ENCODE measurements around the gene ALK.

ALK gene

DNA sequence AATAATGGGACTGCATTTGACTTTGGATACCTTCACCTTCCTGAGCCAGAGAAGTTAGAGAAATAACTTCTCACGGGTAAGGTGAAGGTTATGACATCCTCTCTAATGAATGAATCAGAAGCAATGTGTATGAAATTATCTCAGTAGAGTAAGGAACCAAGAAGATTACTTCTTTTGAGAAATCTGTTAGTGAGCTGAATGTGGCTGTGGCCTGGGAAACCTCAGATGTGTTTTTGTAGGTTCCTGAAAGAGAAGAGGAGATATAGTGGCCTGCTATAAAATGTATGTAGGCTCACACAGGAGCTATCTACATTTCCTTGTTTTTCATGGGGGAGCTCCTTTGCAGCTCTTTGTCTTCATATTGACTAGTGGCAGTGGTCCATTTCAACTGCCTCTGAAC, 543.6 kb downstream of the ALK start:
- H3K27ac ChIP-seq = no peak overlapping the region
- no peak for TF ChIP-seq ZFX (IDR thresholded peaks at IDR 0.05)
- TF ChIP-seq, protein P1, sequence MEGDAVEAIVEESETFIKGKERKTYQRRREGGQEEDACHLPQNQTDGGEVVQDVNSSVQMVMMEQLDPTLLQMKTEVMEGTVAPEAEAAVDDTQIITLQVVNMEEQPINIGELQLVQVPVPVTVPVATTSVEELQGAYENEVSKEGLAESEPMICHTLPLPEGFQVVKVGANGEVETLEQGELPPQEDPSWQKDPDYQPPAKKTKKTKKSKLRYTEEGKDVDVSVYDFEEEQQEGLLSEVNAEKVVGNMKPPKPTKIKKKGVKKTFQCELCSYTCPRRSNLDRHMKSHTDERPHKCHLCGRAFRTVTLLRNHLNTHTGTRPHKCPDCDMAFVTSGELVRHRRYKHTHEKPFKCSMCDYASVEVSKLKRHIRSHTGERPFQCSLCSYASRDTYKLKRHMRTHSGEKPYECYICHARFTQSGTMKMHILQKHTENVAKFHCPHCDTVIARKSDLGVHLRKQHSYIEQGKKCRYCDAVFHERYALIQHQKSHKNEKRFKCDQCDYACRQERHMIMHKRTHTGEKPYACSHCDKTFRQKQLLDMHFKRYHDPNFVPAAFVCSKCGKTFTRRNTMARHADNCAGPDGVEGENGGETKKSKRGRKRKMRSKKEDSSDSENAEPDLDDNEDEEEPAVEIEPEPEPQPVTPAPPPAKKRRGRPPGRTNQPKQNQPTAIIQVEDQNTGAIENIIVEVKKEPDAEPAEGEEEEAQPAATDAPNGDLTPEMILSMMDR (conservative IDR thresholded peaks at IDR 0.05) = no peak

DNA sequence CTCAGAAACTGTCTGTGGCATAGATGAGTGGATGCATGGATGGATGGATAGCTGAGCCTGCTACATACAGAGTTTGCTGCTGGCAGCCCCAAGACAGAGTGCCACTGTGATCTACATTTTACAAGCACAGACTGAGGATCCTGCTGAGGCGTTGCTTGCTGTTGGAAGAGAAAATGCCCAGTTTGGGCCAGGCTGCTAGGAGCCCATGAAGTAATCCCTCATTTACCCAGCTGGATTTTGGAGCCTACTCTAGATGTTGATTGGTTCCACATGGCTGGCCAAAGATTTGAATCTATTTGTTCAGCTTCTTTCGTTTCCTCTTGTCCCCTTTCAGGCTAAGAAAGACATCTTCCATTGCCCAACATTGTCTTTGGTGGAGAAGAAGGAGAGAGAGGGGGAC, 544.8 kb downstream of the ALK start:
- TF ChIP-seq, protein P1 (conservative IDR thresholded peaks at IDR 0.05) = no peak
- TF ChIP-seq ZFX (IDR thresholded peaks at IDR 0.05) = no peak

DNA sequence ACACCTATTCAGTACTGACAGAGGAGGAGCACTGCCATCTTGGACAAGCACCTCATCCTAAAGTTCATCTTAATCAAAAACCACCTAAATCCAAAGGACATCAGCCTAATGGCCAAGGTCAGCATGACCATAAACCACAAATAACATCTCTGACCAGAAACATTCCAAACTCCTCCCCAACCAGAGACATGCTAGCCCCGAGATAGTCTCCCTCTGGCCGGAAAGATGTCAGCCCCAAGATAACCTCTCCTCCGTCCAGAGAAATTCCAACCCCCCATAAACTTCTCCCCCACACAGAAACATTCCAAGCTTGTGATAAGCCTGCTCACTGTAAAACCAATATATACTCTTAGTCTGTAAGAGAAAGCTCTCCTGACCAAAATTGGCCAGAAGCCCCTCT, 545.5 kb downstream of the ALK start:
- TF ChIP-seq, protein P1 (conservative IDR thresholded peaks at IDR 0.05) = no peak
- TF ChIP-seq ZFX (IDR thresholded peaks at IDR 0.05) = no peak

More for the DNA sequence above, 544.8 kb downstream of the ALK start:
- no peak overlapping the region for H3K27ac ChIP-seq

DNA sequence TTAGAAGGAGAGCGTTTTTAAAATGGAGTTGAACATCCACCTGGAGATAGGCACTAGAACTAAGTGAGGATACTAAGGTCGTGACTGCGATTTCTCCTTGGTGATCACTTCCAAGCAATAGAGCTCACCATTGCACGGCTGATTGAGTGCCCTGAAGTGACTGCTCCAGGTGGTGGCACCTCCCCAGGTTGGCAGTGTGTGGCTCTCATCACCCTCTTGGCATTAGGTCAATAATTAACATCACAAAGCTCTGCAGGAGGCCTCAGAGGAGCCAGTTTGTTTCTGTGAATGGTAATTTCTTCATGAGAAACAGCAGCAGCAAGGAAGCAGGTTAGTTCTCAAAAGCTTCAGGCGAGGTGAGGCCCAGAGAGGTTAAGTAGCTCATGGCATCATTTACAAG, 546.6 kb downstream of the ALK start:
- H3K27ac ChIP-seq = no peak overlapping the region
- TF ChIP-seq, protein P1 (conservative IDR thresholded peaks at IDR 0.05) = no peak
- TF ChIP-seq ZFX (IDR thresholded peaks at IDR 0.05) = no peak

More for the DNA sequence above, 545.5 kb downstream of the ALK start:
- H3K27ac ChIP-seq = no peak overlapping the region

DNA sequence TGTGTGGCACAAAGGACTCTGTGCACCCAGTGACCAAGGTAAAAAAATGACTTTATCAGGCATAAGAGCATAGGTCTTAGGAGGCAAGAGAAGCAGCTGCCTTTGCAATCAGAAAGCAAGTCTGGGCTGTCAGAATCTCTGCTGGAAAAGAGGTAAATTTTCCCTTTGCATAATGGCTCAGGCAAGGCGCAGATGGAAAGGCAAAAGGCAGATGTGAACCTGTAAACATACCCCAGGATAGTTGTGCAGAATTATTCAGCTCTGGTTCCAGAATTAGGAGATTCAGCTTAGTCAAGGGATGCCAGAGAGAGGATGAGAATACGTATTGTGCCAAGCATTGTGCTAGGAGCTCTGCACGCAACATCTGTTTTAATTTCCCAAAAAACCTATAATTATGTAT, 547.5 kb downstream of the ALK start:
- TF ChIP-seq ZFX (IDR thresholded peaks at IDR 0.05) = no peak
- TF ChIP-seq, protein P1 (conservative IDR thresholded peaks at IDR 0.05) = no peak

DNA sequence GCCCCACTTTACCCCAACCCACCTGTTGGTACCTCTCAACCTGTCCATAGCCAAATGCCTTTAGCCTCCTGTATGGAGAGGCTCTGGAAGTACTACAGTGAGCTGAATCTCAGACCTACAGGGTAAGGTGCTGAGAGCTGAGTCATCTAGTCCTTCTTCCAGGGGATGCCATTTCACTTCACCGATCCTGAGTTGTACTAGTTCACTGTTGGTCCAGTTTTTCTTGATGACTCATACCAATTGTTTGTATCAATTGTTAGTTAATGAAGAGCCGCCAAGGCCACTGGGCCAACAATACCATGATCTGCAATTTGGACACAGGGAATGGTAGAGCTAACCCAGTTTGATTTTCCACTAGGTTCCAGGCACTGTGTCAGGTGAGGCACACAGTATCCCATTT, 549.2 kb downstream of the ALK start:
- no peak overlapping the region for H3K27ac ChIP-seq
- no peak for TF ChIP-seq ZFX (IDR thresholded peaks at IDR 0.05)
- TF ChIP-seq, protein P1 (conservative IDR thresholded peaks at IDR 0.05) = no peak

More for the DNA sequence above, 547.5 kb downstream of the ALK start:
- no peak overlapping the region for H3K27ac ChIP-seq

DNA sequence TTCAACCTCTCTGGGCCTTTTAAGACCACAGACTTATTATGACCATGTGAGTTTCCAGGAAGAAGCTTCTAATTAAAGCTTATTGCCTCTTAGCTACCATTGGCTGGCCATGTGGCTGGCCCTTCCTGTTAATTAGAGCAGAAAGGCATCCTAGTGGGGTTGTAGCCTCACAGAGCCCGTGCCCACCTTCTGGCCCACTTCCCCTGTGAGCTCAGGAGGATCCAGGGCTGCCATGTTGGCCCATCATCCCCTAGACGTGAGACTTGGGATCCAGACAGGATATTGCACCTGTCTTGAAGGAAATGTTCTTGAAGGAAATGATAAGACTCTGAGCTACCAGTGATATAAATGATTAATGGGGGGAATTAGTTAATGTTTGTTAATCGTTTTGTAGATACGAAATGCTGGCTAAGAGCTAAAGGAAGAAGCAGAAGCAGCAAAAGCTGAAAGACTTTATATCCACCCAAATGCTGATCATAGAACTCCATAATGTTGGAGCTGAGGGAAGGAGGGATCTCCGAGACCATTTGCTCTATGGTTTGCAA, 550.7 kb downstream of the ALK start:
- TF ChIP-seq ZFX (IDR thresholded peaks at IDR 0.05) = no peak
- TF ChIP-seq, protein P1 (conservative IDR thresholded peaks at IDR 0.05) = no peak
- H3K27ac ChIP-seq = no peak overlapping the region
